ENCODE measurements around the gene ACY1. TPM values are rescaled to one million over a fixed set of nuclear protein-coding genes. Genes with fewer than 3 reads are reported as not detected.
A peak's percentile ranks its signal among the peaks of the same experiment; 100 is the strongest.

The ACY1 gene
- total and polyA plus RNA-seq, 2 of the 13 experiments (the other 11 are each of a cell fraction or from before 2014, with no cell fraction given) = 113 to 162 TPM

- TF ChIP-seq ZNF430 (CRISPR knock-in tag; IDR thresholded peaks at IDR 0.05) = peak; percentile 76
- TF ChIP-seq KDM5A (IDR thresholded peaks at IDR 0.05; ENCODE audit: borderline replicate concordance, low read length) = peak; percentile 45; the same call in 1 of the 2 replicates
- peak; percentile 36 for TF ChIP-seq MED8 (CRISPR knock-in tag; IDR thresholded peaks at IDR 0.05; ENCODE audit: insufficient replicate concordance)
- no peak for TF ChIP-seq CTCF (CRISPR knock-in tag; IDR thresholded peaks at IDR 0.05)
- TF ChIP-seq PRMT3 (CRISPR knock-in tag; IDR thresholded peaks at IDR 0.05; ENCODE audit: borderline replicate concordance, low read depth) = peak; percentile 81; the same call in 1 of the 2 replicates
- TF ChIP-seq ZNF230 (CRISPR knock-in tag; IDR thresholded peaks at IDR 0.05) = peak; percentile 83
- peak; percentile 98 for TF ChIP-seq ZBTB2 (CRISPR knock-in tag; IDR thresholded peaks at IDR 0.05; ENCODE audit: low read depth)
- no peak for TF ChIP-seq AHR (CRISPR knock-in tag; IDR thresholded peaks at IDR 0.05)
- no peak for TF ChIP-seq CHD4 (IDR thresholded peaks at IDR 0.05; ENCODE audit: borderline replicate concordance, low read length)
- peak; percentile 96 for TF ChIP-seq HDAC1 (CRISPR knock-in tag; IDR thresholded peaks at IDR 0.05)
- no peak for TF ChIP-seq RORA (CRISPR knock-in tag; IDR thresholded peaks at IDR 0.05)
- no peak; the same call in 1 of the 2 replicates for TF ChIP-seq CBX5 (CRISPR knock-in tag; IDR thresholded peaks at IDR 0.05; ENCODE audit: borderline replicate concordance)
- no peak for TF ChIP-seq ZKSCAN5 (CRISPR knock-in tag; IDR thresholded peaks at IDR 0.05)
- TF ChIP-seq JDP2 (CRISPR knock-in tag; IDR thresholded peaks at IDR 0.05; ENCODE audit: borderline replicate concordance) = no peak
- TF ChIP-seq ZMYM4 (CRISPR knock-in tag; IDR thresholded peaks at IDR 0.05) = peak; percentile 86
- peak; percentile 89; the same call in 1 of the 2 replicates for TF ChIP-seq ZMAT3 (CRISPR knock-in tag; conservative IDR thresholded peaks at IDR 0.05)
- peak; percentile 94 for TF ChIP-seq ZBTB3 (CRISPR knock-in tag; IDR thresholded peaks at IDR 0.05; ENCODE audit: borderline replicate concordance, low read depth)
- TF ChIP-seq NFKB2 (CRISPR knock-in tag; IDR thresholded peaks at IDR 0.05; ENCODE audit: borderline replicate concordance) = peak; percentile 66
- no peak for TF ChIP-seq ZNF383 (CRISPR knock-in tag; IDR thresholded peaks at IDR 0.05; ENCODE audit: borderline replicate concordance)
- TF ChIP-seq HOXA9 (CRISPR knock-in tag; IDR thresholded peaks at IDR 0.05; ENCODE audit: borderline replicate concordance) = no peak
- peak; percentile 68 for TF ChIP-seq YY1 (IDR thresholded peaks at IDR 0.05; ENCODE audit: insufficient read depth, insufficient replicate concordance, low read depth, low read length)
- TF ChIP-seq SIX1 (CRISPR knock-in tag; IDR thresholded peaks at IDR 0.05; ENCODE audit: borderline replicate concordance) = no peak
- peak; percentile 64 for TF ChIP-seq ZMYM3 (CRISPR knock-in tag; IDR thresholded peaks at IDR 0.05)
- no peak; the same call in 1 of the 2 replicates for TF ChIP-seq TIGD3 (CRISPR knock-in tag; IDR thresholded peaks at IDR 0.05; ENCODE audit: borderline replicate concordance)
- no peak; the same call in none of the 2 replicates for TF ChIP-seq KDM5B (CRISPR knock-in tag; IDR thresholded peaks at IDR 0.05; ENCODE audit: borderline replicate concordance)
- peak; percentile 76 for TF ChIP-seq KDM2A (CRISPR knock-in tag; IDR thresholded peaks at IDR 0.05; ENCODE audit: borderline replicate concordance, low read depth)
Measured at GRCh38 chr3:51982838-51983577, at the start of gene ACY1 (continued).

All from HepG2 (cell line).